Renal pelvis (tissue), 12 donors: ENCODE data around the gene AADACL4. TPM values are rescaled to one million over a fixed set of nuclear protein-coding genes. Genes with fewer than 3 reads are reported as not detected.

ENCODE experiments used
- DNase-seq: peaks from one replicate; pipeline ENCODE4 v3.0.0-alpha.2; 2013
- long read RNA-seq, 16 experiments: transcript quantifications; one replicate each; lab custom pipeline, GENCODE V29; 2026
- polyA plus RNA-seq, 3 donors: library from polyadenylated mRNA; unstranded; fragments of 120-200 nt; gene quantifications; one replicate each; pipeline ENCODE4 v1.2.1, GENCODE V29; 2013; ENCODE audit not compliant: insufficient read length in 3 of 3

AADACL4 gene
- 1 to 10 TPM; 1.2 to 2.7 (median 2.5) TPM for polyA plus RNA-seq
- long read RNA-seq, donor 1: 0 reads
- long read RNA-seq, donor 2: 0 reads
- long read RNA-seq, donor 3, partial matches to known transcripts: 0 of 1 reads
- long read RNA-seq, donor 3, other reads (novel, unspliced or antisense): 0 of 1 reads
- long read RNA-seq, donor 4: 0 reads
- long read RNA-seq, donor 5: 0 reads
- long read RNA-seq, donor 6: 0 reads
- long read RNA-seq, donor 7: 0 reads
- long read RNA-seq, donor 8: 0 reads
- long read RNA-seq, donor 9: 0 reads
- long read RNA-seq, donor 10: 0 reads
- long read RNA-seq, donor 11: 0 reads
- long read RNA-seq, donor 12: 0 reads
- long read RNA-seq, donor 13: 0 reads
- long read RNA-seq, donor 14: 0 reads
- long read RNA-seq, donor 15, partial matches to known transcripts: 0 of 1 reads
- long read RNA-seq, donor 15, other reads (novel, unspliced or antisense): 0 of 1 reads
- long read RNA-seq, donor 16, partial matches to known transcripts: 0 of 1 reads
- long read RNA-seq, donor 16, other reads (novel, unspliced or antisense): 0 of 1 reads

DNA sequence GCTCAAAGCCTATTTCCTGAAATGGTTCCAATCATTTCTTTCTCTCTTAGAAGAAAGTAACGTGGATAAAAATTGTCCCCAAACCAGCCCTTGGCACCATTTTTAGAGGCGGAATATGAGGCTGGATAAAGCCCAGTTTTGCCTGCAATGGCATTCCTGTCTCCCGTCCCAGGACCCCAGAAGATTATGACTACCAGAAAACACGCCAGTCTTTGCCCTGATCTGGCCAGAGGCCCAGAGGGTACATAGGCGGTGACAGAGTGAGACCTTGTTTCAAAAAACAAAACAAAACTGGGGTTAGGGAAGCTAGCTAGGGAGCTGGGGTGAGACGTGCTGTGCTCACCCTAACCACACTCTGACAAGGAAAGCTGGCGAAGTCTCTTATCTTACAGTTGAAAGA lies at the start of gene AADACL4:
AADACL4 (plus strand) TSS at position 301 of the 400 bp plus-strand sequence. CDS start 462 bp downstream, outside the sequence.
- no peak for DNase-seq

DNA sequence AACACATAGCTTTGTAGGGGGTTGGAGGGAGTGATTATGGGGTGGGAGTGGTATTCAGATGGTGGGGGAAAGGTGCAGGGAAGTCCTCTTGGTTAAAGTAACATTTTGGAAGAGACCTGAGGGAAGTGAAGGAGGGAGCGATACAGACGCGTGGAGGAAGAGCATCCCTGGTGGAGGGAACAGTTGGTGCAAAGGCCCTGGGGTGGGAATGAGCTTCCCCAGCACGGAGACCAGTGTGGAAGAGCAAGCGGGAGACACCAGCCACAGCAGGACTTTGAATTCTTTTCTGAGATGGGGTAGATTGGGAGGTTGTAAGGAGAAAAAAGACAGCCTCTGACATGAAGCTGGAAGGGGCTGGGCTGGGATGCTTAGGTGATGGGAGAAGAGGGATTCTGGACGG lies 49.4 kb upstream of the AADACL4 start:
- no peak for DNase-seq

DNA sequence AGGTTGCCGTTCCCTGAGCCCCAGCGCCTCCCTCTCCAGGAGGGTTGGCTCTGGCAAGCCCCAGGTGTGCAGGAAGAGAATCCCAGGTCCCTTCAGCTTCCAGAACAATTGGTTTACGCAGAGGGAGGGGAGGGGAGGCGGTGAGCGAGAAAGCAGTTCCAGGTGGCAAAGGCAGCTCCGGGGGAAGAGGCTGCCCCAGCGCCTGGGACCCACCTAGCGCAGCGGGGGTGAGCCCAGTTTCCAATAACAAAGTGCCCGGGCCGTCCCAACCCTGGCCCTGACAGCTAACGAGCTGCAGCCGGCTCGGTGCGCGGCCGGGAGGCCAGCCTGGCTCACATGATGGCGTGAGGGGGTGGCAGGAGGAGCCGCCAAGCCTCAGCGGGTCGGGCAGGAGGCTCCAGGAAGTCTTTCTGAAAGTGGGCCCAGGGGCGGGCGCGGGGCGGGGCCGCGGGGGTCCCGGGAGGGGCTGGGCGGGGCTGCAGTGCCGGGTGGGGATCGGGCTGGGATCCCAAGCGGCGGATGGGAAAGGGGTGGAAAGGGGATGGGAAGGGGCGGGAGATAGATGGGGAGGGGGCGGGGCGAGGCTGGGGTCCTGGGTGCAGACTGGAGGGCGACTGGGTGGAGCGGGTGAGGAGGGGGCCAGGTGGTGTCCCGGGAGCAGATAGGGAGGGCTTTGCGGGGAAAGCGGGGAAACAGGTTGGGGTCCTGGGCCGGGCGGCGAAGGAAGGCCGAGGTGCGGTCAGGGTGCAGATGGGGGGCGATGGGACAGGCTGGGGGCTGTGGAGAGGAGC lies 48.7 kb upstream of the AADACL4 start:
- peak; percentile 85 for DNase-seq

DNA sequence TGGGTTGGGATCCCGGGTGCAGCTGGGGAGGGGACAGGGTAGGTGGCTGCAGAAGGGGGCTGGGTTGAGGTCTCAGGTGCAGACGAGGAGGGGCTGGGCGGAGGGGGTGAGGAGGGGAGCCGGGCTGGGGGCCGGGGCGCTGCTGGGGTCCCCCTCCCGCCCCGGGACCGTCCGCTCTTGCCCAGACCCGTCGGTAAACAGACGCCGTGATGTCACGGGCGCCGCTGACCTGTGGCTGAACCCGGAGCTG lies 48.2 kb upstream of the AADACL4 start:
- DNase-seq: no peak

DNA sequence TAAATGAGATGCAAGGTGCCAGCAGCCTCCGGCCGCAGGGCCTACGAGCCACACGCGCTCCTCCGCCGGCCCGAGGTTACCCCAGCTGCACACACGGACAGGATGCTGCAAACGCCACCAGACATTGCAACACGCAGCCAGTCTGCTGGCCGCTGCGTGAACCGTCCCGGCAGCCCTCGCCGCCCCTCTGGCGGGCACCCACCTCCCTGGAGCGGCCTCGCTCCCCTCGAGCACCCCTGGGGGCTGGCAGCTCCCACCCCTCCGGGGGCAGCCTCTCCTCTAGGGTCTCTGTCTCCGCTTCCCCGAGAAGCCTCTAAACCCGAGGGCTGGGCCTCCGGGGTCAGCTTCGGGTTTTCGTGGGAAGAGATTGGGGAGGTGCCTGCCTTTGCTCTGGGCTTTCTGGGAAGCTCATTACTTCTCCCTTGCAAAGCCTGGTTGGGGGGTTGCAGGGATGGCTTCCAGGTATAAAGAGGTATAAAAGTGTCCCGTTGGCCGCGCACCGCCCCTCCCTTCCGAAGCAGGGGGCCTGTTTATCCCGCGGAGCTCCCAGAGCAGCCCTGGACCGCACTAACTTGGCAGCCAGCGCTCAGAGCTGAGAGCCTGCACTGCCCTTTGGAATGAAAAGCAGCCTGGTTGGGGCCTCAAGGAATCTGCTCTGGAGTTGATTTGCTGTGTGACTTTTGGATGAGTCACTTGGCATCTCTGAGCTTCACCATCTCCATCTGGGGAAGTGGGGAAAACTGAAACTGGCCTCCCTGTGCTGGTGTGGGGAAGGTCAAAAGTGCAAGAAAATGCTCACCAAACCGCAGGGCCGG lies 47.7 kb upstream of the AADACL4 start:
- DNase-seq: peak; percentile 81

GRCh38 chr1:12597792-12598191 lies 46.1 kb upstream of the AADACL4 start:
- DNase-seq: no peak

GRCh38 chr1:12598974-12599373 lies 44.9 kb upstream of the AADACL4 start:
- peak; percentile 82 for DNase-seq

DNA sequence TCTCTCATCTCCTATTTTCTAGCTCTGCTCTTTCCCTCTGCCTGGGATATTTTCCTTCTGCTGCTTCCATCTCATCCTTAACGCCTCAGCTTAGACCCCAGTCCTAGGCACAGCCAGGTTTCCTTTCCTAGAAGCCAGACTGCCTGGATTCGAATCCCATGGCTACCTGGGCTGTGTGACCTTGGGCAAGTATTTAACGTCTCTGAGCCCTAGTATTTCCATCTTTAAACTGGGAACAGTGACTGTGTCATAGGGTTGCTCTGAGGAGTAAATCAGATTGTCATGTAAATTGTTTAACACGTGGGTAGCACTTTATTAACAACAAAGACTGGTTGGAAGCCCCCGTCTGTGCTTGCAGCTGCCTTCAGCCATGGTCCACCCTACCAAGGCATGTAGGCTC lies 44.2 kb upstream of the AADACL4 start:
- no peak for DNase-seq

DNA sequence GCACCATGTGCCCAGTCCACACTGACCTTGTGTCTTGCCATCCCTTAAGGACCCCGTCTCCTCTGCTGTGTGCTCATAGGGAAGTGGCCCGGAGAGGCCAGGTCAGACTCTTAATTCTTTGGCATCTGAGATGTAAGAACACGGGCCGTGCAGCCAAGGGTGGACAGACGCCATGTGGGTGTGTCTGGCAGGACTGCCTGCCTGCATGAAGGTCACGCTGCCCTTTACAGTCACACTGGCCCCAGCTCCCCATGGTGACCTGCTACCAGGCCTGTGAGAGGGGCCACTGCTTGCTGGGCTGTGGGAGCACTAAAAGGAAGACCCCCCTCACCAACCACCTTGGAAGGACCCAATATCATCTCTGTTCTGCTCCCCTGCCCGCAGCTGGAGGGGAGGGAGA lies 43.5 kb upstream of the AADACL4 start:
- DNase-seq: no peak

- DNase-seq: no peak
These were observed 42.8 kb upstream of the AADACL4 start for GRCh38 chr1:12600880-12601633.

DNA sequence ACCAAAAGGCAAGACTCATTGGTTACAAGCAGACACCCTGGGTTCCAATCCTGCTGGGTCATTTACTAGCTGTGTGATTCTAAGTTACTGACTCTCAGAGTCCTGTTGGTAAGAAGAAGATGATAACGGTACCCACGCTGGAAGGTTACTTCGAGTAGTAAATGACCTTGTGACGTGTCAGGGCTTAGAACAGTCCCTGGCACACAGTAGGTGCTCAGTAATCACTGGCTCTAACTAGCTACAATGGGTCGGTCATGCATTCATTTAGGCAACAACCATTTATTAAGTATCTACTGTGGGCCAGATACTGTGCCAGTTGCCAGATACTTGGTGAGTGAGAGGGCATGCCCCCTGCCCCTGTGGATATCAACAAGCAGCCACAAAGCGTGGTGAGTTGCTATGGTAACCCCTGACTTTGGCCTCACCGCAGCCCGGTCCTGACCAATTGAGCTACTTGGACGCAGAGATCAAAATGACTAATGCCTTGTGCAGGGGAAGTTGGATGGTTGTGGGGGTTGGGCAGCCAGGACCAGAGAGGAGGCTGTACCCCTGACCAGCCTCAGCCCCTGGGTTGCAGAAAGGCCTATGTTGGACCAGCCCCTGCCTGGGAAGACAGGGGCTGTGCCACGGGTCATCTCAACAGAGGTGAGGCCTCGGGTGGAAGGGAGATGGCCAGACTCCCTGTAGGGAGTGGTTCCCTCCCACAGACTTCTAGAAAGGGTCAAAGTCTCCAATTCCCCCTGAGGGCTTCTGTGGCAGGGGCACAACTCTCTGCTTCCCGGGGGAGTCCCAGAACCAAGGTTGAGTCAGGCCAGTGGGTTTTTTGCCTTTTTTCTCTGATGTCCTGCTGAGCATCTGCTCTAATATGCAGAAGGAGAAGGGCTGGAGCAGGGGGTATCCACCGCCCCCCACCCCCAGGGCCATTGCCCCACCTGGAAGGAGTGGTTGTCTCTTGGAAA lies 41.9 kb upstream of the AADACL4 start:
- DNase-seq: no peak

GRCh38 chr1:12602659-12603024 lies 41.2 kb upstream of the AADACL4 start:
- DNase-seq: no peak

GRCh38 chr1:12603224-12603623 lies 40.7 kb upstream of the AADACL4 start:
- DNase-seq: no peak

DNA sequence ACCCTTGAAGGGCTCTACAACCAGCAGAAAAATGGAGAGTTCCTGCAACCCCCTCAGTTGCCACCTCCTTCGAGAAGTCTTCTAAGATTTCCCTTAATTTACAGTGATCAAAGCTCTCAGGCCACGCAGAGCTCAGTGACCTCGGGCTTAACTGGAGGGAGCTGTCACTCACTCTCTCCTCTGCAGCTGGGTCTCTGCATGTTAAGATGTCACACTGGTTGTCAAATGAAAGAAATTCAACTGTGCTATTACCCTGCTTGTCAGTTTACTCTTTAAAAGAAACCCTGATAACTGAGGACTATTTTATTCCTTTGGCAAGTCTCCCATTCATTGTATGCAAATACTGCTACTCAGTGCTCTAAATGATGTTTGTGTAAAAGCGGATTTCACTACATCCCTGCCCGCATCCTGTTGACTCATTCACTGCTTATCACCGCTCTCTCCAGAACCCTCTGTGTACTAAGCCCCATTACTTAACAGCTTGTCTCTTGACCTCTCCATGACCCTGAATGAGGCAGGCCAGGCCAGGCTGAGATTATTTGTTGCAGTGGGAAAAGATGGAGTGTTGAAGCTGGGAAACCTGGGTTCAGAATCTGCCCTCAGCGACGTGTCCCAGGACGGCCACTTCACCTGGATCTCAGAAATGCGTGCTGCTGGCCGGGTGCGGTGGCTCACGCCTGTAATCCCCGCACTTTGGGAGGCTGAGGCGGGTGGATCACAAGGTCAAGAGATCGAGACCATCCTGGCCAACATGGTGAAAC lies 39.6 kb upstream of the AADACL4 start:
- peak; percentile 37 for DNase-seq

DNA sequence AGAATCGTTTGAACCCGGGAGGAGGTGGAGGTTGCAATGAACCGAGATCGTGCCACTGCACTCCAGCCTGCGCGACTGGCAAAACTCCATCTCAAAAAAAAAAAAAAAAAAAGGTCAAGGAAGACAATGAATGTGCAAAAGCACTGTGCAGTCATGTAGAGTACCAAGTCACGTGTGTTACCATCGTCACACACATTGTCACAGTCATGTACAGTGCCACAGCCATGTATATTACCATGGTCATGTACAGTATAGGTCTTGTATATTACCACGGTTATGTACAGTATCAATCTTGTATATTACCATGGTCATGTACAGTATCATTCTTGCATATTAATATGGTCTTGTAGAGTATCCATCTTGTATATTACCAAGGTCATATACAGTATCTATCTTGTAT lies 38.9 kb upstream of the AADACL4 start:
- no peak for DNase-seq

DNA sequence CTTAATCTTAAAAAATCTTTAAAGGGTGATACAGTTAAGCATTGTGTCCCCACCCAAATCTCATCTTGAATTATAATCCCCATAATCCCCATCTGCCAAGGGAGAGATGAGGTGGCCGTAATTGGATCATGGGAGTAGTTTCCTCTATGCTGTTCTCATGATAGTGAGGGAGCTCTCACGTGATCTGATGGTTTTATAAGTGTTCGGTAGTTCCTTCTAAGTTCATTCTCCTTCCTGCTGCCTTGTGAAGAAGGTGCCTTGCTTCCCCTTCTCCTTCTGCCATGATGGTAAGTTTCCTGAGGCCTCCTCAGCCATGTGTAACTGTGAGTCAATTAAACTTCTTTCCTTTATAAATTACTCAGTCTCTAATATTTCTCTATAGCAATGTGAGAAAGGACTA lies 36.6 kb upstream of the AADACL4 start:
- DNase-seq: no peak

DNA sequence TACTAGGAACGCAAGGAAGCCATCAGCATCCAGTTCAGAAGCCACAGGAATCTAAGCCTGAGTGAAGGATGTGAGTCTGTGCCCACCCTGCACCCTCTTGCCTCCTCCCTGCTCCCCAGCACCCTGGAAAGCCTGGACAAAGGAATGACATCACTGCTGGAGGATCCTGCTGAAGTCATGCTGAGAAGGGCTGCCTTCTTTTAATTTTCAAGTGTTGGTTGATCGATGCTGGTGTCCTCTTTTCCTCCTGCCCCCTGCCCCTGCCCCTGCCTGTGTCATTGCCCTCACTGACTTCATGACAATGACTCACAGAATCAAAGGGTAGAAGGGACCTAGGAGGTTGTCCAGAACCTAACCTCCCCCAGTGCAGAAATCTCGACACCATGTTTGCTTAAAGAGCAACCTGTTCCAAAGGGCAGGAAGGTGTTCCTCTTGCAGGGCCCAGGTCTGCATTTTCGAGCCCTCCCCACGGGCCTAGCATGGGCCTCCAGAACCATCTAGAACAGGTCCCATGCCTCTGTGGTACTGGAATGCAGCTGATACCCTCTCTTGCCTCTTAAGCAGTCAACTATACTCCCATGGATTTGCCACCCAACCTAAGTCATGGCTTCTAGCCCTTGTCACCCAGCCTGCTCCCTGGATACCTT lies 35.5 kb upstream of the AADACL4 start:
- DNase-seq: no peak

GRCh38 chr1:12609469-12610003 lies 34.3 kb upstream of the AADACL4 start:
- no peak for DNase-seq
